Skeletal muscle cell (primary cell): ENCODE measurements around the gene GRM1.
"Not testable (repeated sequence)": the region's sequence is repeated elsewhere in the genome, so short reads cannot be mapped to it uniquely, and the experiment has no call there.

Experiments used
- DNase-seq: peaks from one replicate; pipeline ENCODE4 v3.0.0-alpha.2; 2010; ENCODE audit warnings: low read depth
- H3K4me3 ChIP-seq: 2 replicates; pipeline ENCODE4 v1.5.1; 2011; ENCODE audit warnings: low read depth, mild to moderate bottlenecking, control low read depth, low read length, moderate library complexity

Gene GRM1

DNA sequence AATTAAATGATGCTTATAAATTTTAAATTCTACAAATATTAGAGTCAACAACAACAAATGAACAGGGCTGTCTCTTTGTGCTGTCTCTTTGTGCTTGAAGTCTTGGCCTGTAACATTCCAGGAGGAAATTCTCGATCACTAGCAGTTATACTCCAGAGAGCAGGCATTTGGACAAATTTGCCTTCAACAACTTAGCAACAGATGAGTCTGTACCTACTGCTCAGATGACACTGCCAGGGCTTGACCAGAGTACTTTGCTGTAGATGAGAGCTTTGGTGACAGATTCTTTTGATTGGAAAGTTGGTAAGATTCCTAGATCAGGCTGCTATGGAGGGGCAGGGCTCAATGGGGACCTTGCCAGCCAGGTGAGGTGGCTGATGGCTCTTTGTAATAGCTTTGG, 217.2 kb downstream of the GRM1 start:
- H3K4me3 ChIP-seq, result no peak overlapping the region
- DNase-seq, result no peak

DNA sequence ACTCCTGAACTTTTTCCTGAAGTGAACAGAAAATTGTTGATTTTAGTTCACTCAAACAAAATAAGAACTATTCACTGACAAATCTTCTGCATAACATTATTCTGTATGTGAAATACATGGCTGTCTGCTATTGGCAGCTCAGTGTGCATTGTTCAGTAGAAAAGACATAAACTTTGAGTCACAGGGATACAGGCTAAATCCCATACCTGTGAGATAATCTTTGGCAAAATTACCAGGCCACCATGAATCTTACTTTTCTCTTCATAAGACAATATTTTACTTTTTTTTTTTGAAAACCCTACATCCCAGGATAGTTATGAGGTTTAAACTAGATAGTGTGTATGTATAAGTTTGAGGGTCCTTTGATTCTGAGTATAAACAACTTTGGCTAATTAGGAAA, 224.8 kb downstream of the GRM1 start:
- H3K4me3 ChIP-seq, result no peak overlapping the region
- DNase-seq, result no peak

DNA sequence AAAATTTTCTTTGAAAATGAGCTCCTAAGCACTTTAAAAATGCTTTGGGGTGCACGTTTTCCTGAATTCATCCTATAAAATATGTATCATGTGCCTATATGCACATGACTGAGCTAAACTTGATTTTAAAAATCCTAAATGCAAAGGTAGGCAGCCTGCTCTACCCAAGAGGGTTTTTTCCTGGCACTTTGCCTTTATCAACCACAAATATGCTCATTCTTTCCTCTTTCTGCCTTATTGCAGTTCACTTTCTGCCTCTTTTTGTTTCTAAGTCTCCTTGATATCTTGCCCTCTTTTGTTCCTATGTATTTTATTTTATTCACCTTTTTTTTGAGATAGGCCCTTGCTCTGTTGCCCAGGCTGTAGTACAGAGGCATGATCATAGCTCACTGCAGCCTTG, 229.3 kb downstream of the GRM1 start:
- DNase-seq, result no peak
- H3K4me3 ChIP-seq, result no peak overlapping the region

DNA sequence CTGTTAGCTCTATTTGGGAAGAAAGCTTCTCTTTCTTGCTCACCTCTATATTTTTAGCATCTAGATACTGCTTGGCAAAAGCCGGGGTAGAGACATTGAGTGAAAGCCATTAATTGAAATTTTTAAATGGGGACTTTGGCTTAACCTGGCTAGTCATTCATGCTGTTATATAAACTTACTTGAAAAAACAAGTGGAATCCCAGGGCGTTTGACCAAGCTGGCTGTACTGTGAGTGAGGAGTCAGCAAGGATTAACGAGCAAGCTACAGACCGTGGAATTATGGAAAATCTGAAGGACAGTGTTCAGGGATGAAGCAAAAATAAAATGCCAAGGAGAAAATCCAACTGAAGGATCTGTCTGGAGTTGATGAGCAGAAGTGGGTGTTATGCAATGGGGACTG, 232.0 kb downstream of the GRM1 start:
- no peak for DNase-seq
- no peak overlapping the region for H3K4me3 ChIP-seq

DNA sequence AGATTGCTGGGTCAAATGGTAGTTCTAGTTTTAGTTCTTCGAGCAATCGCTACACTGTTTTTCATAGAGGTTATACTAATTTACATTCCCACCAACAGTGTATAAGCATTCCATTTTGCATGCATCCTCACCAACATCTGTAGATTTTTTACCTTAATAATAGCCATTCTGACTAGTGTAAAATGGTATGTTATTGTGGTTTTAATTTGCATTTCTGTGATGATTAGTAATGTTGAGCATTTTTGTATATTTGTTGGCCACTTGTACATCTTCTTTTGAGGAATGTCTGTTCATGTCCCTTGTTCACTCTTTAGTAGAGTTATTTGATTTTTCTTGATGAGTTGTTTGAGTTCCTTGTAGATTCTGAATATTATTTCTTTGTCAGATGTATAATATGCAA, 236.2 kb downstream of the GRM1 start:
- no peak for DNase-seq
- H3K4me3 ChIP-seq, result no peak overlapping the region

DNA sequence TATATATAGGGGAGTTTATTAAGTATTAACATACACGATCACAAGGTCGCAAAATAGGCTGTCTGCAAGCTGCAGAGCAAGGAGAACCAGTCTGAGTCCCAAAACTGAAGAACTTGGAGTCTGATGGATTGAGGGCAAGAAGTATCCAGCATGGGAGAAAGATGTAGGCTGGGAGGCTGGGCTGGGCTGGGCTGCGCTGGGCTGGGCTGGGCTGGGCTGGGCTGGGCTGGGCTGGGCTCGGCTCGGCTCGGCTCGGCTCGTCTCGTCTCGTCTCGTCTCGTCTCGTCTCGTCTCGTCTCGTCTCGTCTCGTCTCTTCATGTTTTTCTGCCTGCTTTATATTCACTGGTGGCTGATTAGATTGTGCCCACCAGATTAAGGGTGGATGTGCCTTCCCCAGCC, 238.6 kb downstream of the GRM1 start:
- H3K4me3 ChIP-seq, result no peak overlapping the region
- DNase-seq, result no peak

DNA sequence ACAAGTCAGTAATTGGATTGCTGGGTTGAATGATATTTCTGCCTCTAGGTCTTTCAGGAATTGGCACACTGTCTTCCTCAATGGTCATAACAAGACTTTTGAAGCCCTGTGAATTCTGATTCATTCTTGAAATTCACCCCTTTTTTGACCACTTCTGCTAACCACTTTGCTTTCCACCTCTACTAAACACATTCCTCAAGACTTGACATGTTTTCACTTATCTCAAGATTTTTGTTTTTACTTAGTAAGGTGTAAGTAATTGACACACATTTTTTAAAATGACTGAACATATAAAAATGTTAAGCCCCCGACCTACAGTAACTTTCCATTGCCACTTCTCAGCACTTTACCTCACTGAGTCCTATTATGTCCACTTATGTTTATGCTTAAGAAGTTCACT, 239.1 kb downstream of the GRM1 start:
- DNase-seq, result no peak
- no peak overlapping the region for H3K4me3 ChIP-seq

DNA sequence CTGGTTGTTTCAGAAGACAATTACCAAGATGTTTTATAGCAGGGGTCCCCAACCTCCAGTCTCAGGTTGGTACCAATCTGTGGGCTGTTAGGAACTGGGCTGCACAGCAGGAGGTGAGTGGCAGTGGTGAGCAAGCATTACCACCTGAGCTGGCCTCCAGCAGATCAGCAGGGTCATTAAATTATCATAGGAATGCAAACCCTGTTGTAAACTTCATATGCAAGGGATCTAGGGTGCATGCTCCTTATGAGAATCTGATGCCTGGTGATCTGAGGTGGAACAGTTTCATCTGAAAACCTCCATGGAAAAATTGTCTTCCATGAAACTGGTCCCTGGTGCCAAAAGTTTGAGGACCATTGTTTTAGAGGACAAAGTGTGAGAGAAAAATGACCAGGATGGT, 240.6 kb downstream of the GRM1 start:
- no peak overlapping the region for H3K4me3 ChIP-seq
- DNase-seq, result no peak

DNA sequence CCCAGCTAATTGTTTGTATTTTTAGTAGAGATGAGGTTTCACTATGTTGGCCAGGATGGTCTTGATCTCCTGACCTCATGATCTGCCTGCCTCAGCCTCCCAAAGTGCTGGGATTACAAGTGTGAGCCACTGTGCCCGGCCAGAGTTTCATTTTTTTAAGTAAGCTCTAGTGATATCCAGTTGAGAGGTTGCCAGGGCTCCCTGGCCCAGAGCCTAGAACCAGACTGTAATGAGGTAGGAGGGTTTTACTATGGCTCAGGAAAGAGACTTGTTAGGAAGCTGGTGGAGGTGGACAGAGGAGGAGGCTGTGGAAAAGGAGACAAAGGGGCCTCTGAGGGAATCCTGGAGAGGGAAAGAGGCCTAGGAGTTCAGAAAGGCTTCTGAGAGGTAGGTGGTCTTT, 242.3 kb downstream of the GRM1 start:
- peak; percentile 21 for DNase-seq
- H3K4me3 ChIP-seq, result not testable (repeated sequence)

DNA sequence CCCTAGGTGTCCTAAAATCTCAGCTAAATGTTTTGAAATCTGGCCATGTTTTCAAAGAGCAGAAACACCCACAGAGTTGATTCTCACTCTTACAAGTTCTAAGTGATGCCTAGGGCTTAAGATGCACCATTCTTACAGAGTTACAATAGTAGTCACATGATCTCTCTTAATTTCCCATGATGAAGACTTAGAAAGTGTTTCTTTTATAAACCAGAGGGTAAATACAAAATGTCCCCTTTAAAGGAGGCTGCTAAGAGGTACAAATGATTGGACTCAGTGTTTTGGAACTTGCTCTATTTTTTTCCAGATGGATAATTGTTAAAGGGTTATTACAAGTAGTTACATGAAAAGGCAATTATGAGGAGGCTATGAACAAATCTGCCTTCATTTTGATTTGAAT, 244.6 kb downstream of the GRM1 start:
- H3K4me3 ChIP-seq, result no peak overlapping the region
- DNase-seq, result no peak

DNA sequence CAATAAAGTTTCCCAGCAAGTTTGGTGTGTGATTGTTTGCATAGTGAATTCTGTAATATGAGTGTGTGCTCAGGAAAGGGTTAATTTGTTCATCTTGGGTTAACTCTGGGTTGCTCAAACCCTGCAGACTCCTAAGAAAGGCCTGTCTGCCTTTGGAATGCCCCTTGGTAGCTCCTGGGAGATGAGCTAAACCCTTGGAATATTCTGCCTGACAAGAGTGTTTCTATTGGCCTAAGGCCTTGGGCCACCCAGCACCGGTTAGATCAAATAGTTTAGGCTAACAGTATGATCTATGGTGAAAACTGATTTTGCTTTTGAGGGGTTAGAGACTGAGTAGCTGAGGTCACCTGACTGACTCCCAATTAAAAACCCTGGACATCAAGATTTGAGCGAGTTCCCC, 248.3 kb downstream of the GRM1 start:
- no peak for DNase-seq
- no peak overlapping the region for H3K4me3 ChIP-seq

DNA sequence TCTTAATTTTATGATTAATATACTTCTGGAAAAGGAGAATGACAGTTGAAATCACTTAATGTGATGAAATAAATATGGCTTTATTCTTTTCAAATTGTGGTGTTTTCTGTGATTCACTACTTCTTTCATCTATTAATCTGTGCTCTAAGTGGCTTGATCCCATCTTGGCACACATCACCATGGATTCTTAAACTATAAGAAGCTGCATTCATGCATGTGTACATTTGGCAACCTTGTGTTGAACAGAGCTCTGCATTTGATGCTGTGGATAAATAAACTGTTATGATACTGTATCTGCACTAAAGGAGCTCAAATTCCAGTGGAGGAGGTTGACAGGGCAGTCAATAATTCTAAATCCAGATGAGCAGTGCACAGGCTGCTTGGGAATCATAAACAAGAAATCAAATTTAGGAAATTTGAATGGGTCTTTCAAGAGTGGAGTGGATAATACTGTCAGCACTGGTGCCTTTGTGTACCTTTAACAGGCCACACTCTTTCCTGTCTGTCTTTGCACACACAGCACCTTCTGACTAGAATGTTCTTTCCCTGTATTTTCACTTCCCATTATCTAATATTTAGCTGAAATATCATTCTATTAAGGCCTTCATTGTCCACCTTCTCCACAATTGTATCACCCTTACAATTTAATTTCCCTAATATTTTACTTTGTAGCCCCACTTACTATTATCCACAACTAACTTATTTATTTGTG, 252.9 kb downstream of the GRM1 start:
- DNase-seq, result no peak
- H3K4me3 ChIP-seq, result no peak overlapping the region

DNA sequence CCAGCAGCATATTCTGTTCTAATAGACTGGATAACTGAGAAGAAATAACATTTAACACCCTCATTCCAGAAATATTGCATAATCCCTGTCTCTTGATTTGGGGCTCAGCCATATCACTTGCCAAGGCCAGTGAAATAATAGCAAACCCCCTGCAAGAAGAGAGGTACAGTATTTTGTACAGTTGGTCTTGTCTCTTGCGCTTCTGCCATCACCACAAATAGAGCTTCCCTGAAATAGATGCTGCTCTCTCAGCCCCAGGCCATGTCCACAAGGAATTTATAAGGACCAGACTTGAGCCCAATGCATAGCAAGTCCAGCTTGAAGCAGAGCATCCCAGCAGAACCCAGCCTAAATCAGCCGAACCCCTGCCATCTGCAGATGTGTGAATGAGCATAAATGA, 254.0 kb downstream of the GRM1 start:
- no peak for DNase-seq
- no peak overlapping the region for H3K4me3 ChIP-seq

DNA sequence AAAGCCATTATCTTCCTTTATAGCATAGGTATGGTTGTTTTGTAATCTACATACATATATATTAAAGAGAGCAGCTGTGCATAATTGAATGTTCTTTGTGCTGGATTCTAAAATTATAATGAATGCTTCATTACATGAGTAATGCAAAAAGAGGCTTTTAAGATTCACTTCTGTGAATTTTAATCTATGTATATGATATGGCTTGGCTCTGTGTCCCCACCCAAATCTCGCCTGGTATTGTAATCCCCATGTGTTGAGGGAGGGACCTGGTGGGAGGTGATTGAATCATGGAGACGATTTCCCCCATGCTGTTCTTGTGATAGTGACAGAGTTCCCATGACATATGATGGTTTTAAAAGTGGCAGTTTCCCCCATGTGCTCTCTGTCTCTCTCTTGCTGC, 255.4 kb downstream of the GRM1 start:
- DNase-seq, result no peak
- no peak overlapping the region for H3K4me3 ChIP-seq

DNA sequence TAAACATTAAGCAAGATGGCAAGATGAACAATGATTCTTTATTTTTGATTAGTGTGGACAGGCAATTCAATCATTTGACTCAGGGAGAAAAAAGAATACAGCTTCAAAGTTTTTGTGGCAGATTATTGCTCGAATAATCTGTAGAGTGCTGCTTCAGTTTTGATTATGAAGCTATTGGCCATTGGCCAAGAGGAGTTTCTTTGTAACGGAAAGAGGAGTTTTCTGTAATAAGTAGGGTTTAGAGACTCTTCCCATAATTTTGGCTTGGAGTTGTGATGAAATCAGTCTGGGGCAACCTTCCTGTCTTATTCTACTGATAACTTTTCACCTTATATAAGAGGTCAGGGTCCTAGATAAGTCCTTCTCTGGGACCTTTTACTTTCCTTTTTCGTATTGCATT, 258.1 kb downstream of the GRM1 start:
- H3K4me3 ChIP-seq, result no peak overlapping the region
- no peak for DNase-seq

DNA sequence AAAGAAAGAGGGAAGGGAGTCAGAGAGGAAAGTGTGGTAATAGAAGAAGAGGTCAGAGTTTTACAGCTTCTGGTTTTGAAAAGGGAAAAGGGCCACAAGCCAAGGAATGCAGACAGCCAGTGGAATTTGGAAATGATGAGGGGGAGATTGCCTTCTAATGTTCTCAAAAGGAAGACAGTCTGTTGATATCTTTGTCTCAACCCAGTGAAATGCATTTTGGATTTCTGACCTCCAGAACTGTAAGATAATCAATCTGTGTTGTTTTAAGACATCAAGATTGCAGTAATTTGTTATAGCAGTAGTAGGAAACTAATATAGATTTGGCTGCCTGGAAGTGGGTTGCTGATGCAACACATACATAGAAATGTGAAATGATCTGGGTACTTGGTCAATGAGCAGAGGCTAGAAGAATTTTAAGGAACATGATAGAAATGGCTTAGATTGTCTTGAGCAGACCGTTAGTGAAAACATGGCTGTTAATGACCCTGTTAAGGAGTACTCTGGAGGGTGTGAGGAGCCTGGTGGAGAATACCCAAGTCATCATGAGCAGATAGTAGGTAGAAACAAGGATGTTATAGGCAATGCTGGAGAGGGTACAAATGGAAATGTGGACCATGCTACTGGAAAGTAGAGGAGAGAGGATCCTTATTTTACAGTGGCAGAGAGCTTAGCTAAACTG, 259.0 kb downstream of the GRM1 start:
- no peak overlapping the region for H3K4me3 ChIP-seq
- DNase-seq, result peak; percentile 53

DNA sequence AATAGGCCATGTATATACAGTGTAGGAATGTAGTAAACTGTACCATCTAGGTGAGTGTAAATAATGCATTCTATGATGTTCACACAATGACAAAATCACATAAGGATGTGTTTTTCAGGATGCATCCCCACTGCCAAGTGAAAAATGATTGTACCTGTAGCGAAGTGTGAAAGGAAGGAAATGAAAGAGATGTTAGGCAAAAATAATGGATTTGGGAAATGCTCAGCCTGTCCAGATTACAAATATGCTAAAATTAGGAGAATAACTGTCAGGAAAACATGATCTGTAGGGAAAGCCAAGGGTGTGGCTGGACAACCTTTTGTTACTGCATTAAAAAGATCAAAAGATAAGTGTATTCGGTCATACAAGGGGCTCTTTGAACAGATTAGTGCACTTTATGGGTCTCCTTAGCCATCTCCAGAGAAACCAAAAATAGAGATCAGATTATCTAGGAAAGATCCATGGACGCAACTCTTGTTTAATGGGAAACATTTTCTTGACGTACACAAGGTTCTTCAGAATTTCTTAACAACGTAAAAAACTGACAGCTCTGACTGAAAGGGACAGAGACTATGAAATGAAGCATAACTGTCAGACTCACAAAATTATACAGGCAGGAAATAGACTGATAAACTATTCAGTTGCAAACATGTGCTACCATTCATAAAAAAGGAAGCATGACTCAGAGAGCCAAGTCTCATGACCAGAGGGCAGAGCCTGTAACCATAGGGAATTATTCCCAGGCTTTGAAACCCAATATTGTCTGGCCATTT, 261.1 kb downstream of the GRM1 start:
- peak; percentile 68 for DNase-seq
- H3K4me3 ChIP-seq, result no peak overlapping the region

DNA sequence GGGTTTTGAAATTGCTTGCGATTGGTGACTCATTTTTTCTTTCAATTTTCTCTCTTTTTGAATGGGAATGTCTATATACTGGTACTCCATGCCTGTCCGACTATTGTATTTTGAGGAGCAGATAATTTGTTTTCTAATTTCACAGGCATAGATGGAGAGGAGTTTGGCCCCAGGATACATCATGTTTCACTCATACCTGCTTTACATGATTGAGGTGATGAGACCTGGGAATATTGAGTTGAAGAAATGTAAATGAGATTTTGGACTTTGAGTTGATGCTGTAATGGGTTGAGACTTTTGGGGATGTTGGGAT, 261.7 kb downstream of the GRM1 start:
- no peak overlapping the region for H3K4me3 ChIP-seq
- DNase-seq, result no peak

DNA sequence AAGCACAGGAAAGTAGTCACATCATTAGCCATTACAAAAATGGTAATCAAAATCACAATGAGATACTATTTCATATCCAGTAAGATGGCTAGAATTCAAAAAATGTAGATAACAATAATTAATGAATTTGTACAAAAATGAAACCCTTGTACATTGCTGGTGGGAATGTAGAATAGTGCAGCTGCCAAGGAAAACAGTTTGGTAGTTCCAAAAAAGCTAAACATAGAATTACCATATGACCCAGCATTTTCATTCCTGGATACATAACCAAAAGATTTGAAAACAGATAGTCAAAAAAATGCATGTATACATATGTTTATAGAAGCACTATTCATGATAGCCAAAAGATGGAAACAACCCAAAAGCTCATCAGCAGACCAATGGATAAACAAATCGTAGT, 263.6 kb downstream of the GRM1 start:
- H3K4me3 ChIP-seq, result no peak overlapping the region
- DNase-seq, result no peak

DNA sequence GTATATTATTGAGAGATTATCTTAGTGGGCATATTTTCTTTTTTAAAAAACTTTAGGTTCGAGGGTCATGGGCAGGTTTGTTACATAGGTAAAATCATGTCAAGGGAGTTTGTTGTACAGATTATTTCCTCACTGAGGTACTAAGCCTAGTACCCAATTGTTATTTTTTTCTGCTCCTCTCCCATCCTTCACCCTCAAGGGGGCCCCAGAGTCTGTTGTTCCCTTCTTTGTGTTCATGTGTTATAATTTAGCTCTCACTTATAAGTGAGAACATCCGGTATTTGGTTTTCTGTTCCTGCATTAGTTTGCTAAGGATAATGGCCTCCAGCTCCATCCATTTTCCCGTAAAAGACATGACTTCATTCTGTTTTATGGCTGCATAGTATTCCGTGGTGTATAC, 266.8 kb downstream of the GRM1 start:
- H3K4me3 ChIP-seq, result no peak overlapping the region
- no peak for DNase-seq

DNA sequence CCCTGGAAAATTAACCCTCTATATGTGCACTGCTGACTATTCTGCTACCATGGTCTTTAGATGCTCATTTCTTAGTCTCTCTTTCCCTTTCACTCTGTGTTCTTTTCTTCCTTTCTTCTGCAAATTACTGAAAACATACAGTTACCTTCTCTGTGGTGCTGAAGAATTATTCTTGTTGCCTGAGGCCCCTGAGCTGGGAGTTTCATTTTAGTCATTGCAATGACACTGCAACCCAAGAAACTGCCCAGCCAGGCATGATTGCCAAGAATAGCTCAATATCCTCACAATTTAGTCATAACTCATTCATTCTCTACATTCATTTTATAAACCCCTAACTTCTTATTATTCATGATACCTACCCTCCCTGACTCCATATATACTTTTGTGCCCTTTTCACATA, 269.0 kb downstream of the GRM1 start:
- no peak for DNase-seq
- no peak overlapping the region for H3K4me3 ChIP-seq
